NB4 (cell line): ENCODE data around the gene SRMS.

Experiments
- CTCF ChIP-seq: IDR thresholded peaks from one replicate; pipeline ENCODE4 v1.5.1; 2012; ENCODE audit warnings: low read depth, low read length
- MAX ChIP-seq: IDR thresholded peaks from 2 replicates; pipeline ENCODE4 v1.6.1; 2011; ENCODE audit warnings: low read depth, low read length
- POLR2A ChIP-seq: IDR thresholded peaks from 2 replicates; pipeline ENCODE4 v1.6.1; 2011; ENCODE audit warnings: mild to moderate bottlenecking; ENCODE audit not compliant: insufficient read length; ENCODE audit errors: extremely low read depth

GRCh38 chr20:63572071-63572787 lies 24.7 kb upstream of the SRMS start:
- TF ChIP-seq CTCF (no peak), POLR2A (no peak), MAX (no peak)
